GM19455 (cell line): ENCODE data around the gene TBC1D22A.

Experiments
- ATAC-seq: cut with Tn5 transposase; IDR thresholded peaks from one replicate; pipeline ENCODE4 v1.9.1; 2021; ENCODE audit not compliant: unreplicated experiment

TBC1D22A gene

GRCh38 chr22:46737105-46737975 is 25.1 kb upstream of the TBC1D22A start:
- peak; percentile 41 for ATAC-seq

GRCh38 chr22:46737976-46738646 is 24.3 kb upstream of the TBC1D22A start, which contains the start of gene CERK:
TSS of gene CERK (minus strand) at chr22:46738252. CDS start at chr22:46738148, 104 bp downstream.
- peak; percentile 50 for ATAC-seq

GRCh38 chr22:46738647-46739093 is 23.8 kb upstream of the TBC1D22A start:
- no peak for ATAC-seq

- no peak for ATAC-seq
Measured at GRCh38 chr22:46739094-46739870, 23.2 kb upstream of the TBC1D22A start.

GRCh38 chr22:46740910-46741780 is 21.3 kb upstream of the TBC1D22A start:
- ATAC-seq = no peak

GRCh38 chr22:46741974-46742519 is 20.4 kb upstream of the TBC1D22A start:
- no peak for ATAC-seq

GRCh38 chr22:46742576-46743221 is 19.8 kb upstream of the TBC1D22A start:
- no peak for ATAC-seq

GRCh38 chr22:46744581-46744980 is 17.9 kb upstream of the TBC1D22A start:
- ATAC-seq = no peak

GRCh38 chr22:46746192-46746591 is 16.3 kb upstream of the TBC1D22A start:
- no peak for ATAC-seq

- ATAC-seq = no peak
Measured at GRCh38 chr22:46746620-46747019, 15.8 kb upstream of the TBC1D22A start.

GRCh38 chr22:46747646-46748045 is 14.8 kb upstream of the TBC1D22A start:
- ATAC-seq = no peak

GRCh38 chr22:46748206-46748907 is 14.1 kb upstream of the TBC1D22A start:
- ATAC-seq = no peak

GRCh38 chr22:46748908-46749675 is 13.4 kb upstream of the TBC1D22A start:
- no peak for ATAC-seq

- ATAC-seq = no peak
Measured at GRCh38 chr22:46749682-46750529, 12.5 kb upstream of the TBC1D22A start.

GRCh38 chr22:46750530-46750800 is 12.0 kb upstream of the TBC1D22A start:
- ATAC-seq = no peak

GRCh38 chr22:46750863-46751443 is 11.5 kb upstream of the TBC1D22A start:
- ATAC-seq = no peak

GRCh38 chr22:46752286-46752987 is 10.0 kb upstream of the TBC1D22A start:
- no peak for ATAC-seq
